NCI-H82 treated with DMSO at 0.1 percent for 48 hours (cell line): ENCODE data around the gene CFAP54.
A peak's percentile ranks its signal among the peaks of the same experiment; 100 is the strongest.

ENCODE experiments used
- DNase-seq: peaks from one replicate; lab custom pipeline; 2025; ENCODE audit not compliant: unreplicated experiment; lab: John Stamatoyannopoulos, UW

CFAP54 gene

DNA sequence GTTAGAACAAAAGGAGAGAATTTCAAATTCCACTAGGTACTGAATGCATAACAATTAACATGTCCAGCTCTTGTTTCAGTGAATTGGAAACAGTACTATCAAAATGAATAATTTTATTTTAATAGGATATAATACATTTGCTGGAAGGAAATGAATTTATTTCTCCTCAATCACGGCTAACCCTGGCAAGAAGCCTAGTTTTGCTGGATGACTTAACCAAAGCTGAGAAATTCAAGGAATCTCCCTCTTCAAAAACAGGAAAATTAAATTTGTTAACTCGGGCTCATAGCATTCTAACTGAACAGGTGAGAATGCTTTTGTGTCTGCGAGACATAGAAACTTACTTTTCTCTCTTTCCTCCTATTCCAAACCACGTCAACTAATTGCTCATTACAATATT lies 254.2 kb downstream of the CFAP54 start:
- no peak for DNase-seq

DNA sequence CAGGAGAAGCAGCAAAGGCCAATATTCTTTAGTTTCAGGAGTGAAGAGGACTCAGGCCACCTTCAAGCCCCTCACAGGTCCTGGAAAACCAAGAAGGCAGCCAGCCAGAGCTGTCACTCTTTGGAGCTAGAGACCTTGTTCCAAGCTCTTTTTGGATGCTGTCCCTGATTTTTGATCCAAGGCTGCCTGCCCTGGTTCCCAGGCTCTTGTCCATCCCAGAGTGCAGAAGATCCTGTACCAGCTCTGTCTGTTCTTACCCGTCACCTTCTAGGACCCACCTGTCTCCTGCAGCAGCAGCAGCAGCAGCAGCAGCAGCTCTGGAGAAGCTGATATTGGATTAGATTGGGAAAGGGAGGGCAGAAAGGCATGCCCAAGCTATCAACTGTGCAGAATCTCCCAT lies 260.6 kb downstream of the CFAP54 start:
- peak; percentile 42 for DNase-seq

DNA sequence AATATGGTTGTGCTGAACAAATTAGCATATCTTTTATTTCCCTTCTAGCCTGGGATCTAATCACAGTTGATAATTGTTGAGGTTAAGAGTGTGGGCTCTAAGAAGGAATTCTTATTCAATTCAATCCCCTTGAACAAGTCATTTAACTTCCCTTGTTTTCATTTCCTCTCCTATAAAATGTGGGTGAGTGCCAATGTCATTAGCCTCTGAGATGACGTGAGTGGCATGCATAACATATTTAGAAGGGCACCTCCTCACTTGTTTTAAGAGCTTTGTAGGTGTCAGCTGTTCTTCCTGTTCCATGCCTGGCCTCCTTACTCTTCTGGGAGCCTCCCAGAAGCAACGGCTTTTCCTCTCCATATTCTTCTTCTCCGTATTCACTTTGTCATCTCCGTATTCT lies 262.2 kb downstream of the CFAP54 start:
- DNase-seq = no peak

DNA sequence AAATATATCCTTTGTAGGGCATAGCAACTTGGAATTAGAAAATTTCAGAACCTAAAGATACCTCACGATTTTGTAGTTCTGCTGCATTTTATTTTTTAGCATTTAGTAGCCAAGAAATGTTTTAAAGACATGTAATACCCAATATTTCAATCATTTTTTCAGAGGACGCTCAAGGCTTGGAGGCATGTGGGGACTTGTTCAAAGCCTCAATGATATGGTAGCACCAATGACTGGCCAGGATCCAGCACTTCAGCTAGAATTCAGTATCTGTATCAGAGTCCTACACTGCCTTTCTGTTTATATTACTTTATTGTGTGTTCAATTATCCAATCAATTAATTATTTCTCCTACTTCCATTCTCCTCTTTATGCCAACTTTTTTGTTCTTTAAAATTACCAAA lies 262.8 kb downstream of the CFAP54 start:
- no peak for DNase-seq

DNA sequence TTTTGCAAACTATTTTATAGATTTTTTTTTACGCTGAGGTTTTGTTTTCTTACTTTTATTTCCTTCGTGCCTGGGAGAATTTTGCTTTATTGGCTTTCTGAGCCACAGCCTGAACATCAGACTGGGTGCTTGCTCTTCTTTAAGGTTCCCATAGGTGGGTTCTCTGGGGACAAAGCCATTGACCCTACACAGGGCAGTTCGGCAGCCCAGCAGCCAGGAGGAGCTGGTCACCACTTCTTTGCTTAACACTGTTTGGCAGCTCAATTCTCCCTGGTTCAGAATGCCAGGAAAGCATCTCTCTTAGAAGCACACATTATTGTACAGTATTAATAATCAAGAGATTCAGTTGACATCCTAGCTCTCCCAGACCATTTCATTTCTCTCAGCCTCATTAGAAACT lies 276.9 kb downstream of the CFAP54 start:
- DNase-seq = no peak

DNA sequence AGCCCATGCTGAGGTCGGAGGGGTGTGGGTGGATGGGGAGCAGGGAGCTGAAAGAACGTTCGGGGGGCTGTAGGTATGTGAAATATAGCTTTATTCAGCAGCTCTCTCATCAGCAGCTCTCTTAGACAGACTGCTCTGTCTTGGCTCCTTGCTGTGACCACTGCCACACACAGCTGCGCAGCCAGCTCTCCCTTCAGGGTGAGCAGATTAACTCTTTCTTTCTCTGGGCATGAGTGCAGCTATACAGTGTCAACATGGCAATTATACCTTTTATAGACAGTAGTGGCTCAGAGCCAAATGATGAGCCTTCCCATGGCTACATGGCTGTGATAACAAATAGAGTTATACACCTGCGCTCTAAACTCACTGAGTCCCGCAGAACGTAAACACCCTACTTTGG lies 280.0 kb downstream of the CFAP54 start:
- no peak for DNase-seq

DNA sequence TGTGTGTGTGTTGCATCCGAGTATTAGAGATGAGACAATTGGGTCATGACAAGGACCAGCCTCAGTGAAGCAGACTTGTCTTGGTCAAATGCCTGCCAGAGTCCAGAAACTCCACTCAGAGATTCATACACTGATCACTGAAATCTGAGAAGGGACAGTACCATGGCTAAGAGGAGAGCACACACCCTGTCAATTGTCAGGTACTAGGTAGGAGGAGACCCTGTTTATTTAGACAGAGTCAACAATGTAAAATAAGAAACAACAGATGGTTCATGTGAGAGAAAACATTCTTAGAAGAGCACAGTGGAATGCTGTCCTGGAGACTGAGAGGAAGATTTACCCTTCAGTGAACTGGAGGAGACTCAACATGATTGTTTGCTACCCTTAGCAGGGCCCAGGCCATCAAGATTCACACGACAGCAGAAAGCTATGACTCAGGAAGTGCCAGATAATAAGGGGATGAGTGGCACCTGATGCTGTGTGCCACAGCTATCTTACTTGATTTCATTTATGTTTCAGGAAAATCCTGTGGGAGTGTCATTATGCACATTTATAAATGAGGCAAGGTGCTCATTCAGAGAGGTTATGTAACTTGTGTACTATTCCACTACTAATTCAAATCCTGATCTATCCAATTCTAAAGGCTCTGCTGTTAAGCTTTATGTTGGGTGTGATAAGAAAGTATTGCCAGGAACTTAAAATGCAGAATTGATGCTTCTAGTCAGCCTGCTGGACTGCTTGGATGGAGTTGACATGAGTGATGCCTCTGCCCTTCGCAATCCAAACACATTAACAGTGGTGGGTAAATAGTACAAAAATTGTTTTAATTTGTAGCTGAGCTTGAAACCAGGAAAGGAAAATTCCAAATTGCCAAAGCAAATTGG lies 281.1 kb downstream of the CFAP54 start:
- DNase-seq = no peak

DNA sequence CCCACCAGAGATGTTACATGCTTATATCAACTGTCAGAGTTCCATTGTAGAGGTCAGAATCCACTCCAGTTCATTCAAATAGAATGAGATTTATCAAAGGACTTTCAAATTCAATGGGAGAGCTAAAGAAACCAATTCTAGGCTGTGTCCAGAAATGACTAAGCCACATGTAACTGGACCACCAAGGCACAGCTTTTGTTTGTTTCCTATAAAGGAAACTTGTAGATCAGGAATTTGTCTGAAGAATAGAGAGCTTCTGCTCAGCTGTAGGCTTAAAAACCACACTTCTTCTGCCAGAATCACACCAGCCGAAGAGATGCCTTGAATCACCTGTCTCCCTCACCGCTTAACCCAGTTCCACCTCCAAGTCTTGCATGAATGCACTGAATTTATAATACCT lies 283.7 kb downstream of the CFAP54 start:
- DNase-seq = no peak

DNA sequence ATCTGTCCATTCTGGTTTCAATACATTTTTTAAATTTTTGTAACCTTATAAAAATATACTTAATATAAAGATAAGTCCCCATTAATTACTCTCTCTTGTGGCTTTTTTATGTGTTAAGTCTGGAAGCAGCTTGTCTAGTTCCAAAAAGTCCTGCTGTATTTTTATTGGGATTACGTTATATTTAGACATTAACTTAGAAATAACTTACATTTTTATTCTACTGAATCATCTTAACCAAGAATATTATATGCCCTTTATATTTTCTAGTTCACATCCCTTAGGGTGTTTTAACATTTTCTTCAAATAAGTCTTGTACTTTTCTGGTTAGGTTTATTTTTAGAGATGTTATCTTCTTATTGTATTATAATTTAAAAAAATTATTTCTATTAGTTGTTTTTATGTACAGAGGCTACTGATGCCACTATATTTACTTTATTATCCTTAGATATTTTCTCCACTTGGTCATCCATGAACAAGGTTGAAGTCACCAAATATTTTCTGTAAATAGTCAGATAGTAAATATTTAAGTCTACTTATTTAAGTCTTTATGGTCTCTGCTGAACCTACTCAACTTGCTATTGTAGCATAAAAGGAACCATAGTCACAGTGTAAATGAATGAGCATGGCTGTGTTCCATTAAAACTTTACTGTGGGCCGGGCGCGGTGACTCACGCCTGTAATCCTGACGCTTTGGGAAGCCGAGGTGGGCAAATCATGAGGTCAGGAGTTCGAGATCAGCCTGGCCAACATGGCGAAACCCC lies 285.3 kb downstream of the CFAP54 start:
- no peak for DNase-seq

DNA sequence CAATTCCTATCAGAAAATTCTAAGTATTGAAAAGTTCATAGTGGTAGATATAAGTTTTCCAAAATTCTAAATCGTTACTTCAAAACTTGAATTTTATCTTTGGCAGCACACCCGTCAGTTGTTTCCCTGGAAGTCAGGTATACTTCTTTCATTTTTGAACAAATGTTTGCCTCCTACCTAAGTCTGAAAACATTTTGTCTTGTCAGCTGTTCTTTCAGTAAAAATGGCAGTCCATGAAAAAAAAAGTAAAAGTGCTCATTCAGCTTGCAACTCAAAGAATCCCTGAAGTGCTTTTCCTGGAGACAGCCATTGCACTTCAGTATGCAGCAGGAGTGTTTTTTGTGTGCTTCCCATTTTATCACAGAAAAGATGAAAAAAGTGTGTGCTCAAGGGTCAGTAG lies 287.5 kb downstream of the CFAP54 start:
- DNase-seq = no peak

DNA sequence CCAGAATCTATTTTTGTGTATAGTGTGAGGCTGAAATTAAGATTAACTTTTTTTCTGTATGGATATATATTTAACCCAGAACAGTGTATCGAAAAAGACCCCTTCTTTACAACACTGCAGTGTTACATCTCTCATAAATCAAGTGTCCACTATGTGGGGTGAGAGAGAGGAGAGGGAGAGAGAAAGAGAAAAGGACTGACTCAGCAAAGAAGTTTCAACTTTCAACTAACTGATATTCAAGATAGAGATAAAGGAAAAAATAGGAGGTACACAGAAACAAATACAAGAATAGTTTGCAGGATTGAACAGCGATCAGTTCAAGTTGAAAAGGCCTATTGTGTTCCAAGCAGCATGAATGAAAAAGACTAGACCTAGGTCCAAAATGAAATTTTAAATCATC lies 291.0 kb downstream of the CFAP54 start:
- no peak for DNase-seq

DNA sequence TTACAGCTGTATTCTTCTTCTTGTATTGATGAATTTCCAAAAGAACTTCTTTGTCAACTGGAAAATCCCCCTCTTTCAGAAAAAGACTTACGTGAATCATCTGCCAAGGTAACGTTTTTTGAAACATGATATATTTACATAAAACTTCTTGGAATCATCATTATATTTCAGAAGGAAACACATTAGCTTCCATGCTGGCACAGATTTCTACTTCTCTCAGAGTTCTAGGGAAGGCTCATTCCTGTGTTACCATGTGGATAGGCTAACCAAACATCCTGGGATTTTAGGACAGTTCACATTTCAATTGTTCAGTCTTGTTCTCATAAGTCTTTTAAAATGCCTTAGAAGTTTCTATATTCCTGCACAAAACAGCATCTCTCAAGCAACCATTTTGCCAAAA lies 297.4 kb downstream of the CFAP54 start:
- DNase-seq = no peak

DNA sequence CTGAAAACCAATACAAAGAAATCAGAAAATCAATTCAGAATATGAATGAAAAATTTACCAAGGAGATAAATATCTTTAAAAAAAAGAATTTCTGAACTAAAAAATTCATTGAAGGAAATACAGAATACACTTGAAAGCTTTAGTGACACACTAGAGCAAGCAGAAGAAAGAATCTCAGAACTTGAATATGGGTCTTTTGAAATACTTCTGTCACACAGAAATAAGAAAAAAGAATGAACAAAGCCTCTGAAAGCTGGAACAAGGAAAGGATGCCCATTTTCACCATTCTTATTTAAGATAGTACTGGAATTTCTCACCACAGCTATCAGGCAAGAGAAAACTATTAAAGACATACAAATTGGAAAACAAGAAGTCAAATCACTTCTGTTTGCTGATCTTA lies 314.6 kb downstream of the CFAP54 start:
- no peak for DNase-seq

DNA sequence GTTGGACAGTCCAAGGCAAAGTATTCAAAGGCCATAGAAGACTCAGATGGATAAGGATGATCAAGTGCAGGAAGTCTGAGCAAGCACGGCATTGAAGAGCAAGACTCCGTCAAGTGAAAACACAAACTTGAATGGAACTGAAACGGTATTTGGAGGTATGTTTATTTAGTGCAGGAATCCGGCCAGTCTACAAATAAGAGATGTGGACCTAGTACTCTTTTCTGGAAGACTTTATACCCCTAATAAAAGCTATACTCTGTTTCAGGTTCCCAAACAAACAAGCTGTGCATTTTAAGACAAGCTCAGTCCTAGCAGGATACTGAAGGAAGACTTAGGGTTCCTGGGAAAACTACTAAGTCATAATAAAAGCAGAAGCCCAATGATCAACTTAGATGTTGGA lies 316.9 kb downstream of the CFAP54 start:
- no peak for DNase-seq

DNA sequence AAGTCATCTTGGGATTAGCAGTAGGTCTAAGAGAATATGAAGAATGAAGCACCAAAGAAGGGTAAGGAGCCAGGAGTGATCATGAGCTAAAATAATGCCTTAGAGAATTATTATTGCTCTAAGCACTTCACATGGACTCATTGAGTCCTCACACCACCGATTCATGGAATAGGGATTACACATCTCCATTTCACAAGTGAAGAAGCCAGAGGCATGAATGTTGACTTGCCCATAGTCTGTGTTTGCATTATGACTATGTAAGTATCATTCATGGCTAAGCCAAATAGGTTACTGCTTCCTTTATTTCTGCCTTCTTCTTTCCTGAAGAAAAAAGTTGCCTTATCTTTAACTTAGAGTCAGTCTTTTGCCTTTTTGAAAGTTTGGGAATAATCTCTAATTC lies 318.4 kb downstream of the CFAP54 start:
- DNase-seq = no peak

DNA sequence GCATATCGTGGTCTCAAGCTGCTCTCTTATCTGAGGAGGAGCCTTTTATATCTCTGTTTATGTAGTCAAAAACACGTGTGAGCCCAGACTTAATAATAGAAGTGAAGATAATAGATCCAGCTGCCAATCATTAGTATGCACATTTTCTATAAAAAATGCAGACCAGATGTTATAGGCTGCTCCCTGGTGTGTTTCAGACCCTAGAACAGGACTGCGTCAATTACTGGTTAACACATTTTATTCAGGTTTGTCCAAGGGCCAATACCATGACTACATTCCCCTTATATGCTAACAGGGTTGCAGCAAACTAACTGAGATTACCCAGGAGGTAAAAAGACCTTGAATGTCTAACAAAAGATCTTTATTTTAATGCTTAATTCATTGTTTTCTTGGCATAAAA lies 319.2 kb downstream of the CFAP54 start:
- DNase-seq = no peak

DNA sequence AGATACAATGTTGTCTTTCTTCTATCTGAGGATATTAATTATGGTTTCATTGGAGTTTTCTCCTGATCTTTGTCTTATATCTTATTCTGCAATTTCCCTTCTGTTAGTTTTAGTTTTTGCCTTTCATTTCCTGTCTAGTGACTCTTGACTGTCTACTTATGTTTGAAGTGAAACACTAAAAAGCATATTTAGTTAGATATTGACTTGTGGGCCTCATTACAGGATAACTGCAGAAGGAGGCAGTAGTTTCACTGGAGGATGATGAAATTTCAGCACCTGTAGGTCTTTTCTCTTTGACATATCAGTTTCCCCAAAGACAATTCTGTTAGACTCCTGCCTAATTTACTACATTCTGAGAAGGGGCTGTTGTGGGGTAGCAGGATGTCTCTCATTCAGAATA lies 320.1 kb downstream of the CFAP54 start:
- no peak for DNase-seq

DNA sequence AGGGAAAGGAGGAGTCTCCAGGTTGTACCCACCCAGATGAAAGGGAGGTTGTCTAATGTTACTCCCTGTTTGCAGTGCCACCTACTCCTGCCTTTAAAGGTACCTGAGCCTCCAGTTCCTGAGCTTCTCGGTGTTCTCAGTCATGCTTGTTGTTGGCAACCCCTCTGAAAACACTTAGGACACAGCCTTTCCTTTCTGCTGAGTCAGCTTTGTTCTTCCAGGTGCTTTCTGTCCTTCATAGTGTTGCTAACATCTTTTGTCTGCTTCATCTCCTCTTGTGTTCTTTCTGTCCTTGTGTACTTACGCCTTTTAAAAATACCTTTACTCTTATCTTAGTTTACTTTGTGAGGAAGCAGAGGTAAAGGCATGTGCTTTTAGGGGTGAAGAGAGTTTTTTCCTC lies 320.7 kb downstream of the CFAP54 start:
- no peak for DNase-seq

DNA sequence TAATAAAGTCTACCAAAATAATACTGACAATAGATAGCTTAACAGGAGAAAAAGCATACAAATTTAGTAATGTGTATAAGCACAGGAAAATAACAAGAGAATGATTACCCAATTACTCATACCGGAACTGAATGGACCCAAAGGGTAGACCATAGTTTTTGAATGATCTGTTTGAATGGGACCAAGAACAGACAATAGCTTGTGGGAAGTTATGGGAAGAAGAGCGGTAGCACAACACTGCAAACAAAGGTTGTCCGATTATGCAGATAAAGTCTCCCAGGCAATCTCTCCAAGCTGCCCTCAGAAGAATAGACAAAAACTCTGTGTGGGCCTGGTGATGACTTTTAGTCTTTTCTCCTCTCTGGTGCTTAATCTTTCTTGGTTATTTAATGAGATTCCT lies 321.1 kb downstream of the CFAP54 start:
- no peak for DNase-seq

DNA sequence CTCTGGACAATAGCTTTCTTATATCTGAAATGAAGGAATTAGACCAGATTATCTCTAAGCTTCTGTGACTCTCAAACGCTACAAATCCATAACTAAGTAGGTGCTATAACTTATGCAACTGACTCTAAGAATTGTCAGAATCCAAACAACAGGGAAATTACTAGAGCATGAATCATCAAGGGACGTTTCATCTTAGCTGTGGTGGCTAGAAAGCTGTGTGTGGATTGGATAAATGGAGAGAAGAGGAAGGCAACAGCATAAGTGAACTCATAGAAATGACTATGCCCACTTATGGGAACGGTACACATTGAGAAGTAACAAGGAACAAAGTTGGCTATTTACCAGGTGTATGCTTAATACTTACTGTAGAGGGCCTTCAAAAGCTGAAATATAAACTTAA lies 321.7 kb downstream of the CFAP54 start:
- DNase-seq = no peak

DNA sequence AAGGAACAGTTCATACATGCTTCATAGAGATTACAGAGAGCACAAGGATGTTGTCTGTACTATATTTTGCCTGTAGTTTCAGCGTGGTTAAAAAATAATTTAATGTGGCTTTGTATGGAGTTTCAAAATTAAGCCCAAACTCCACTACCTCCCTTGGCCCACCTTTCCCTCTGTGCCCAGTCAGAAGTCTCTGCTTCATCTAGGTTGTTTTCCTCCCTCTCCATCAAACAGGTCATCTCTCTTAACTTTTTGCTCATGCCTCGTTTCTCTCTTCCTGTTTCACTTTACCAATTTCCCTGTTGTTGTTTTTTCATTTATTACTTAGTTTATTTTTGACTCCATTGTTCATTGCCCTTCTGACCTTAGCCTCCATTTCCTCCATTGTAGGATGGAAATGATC lies 322.8 kb downstream of the CFAP54 start:
- no peak for DNase-seq

DNA sequence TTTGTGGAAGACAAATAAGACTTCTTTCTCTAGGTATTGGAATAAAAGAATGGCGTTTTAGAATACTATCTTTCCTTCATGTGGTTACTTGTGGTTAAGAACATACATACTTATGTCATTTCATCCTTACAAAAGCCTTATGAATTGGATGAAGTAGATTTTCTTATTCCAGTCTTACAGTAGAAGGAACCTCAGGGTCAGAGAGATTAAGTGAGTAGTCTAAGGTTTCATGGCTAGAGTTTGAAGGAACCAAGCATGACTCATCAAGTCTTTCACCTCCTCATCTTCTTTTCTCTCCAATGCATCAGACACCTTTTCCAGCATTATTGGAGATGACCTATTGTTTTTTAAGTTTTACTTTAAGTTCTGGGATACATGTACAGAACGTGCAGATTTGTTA lies 324.8 kb downstream of the CFAP54 start:
- DNase-seq = no peak

DNA sequence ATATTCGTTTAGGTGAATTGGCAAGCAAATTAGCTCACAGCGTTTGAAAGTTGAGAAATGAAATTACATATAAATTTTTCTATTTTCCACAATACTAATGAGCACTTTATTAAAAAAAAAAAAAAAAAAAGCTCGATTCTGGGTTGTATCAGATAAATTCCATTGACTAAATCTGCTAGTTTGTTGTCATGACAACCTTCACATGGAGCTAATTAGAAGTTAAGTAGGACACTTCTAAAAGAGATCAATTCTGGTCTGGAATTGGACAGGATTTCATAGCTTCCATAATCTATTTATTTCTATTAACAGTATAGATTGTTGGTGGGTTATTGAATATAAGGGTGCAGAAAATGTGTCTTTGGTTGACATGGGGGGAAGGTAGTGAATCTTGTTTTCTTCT lies 332.2 kb downstream of the CFAP54 start:
- DNase-seq = no peak
